Endothelial cell of umbilical vein (primary cell): ENCODE measurements around the gene CLPX.

Source experiments
- CTCF ChIP-seq, 2 donors: IDR thresholded peaks; 1 replicate in 1 of 2; 2 replicates in 1 of 2; pipeline ENCODE4 v1.5.1; 2011; ENCODE audit warnings: low read length in 2 of 2, mild to moderate bottlenecking in 2 of 2, moderate library complexity in 2 of 2, control low read depth in 1 of 2, inconsistent platforms in 1 of 2, low read depth in 1 of 2; ENCODE audit not compliant: insufficient read depth in 1 of 2; ENCODE audit errors: extremely low read depth in 1 of 2
- MYC ChIP-seq: IDR thresholded peaks from one replicate; pipeline ENCODE4 v1.6.1; 2011; ENCODE audit warnings: mild to moderate bottlenecking, low read depth, low read length
- POLR2A ChIP-seq: IDR thresholded peaks from 2 replicates; pipeline ENCODE4 v1.6.1; 2012; ENCODE audit warnings: low read depth, mild to moderate bottlenecking, control low read depth, low read length
- POLR2AphosphoS5 ChIP-seq: IDR thresholded peaks from 2 replicates; pipeline ENCODE4 v1.6.1; 2012; ENCODE audit warnings: low read depth, mild to moderate bottlenecking, control low read depth, low read length, moderate library complexity; ENCODE audit not compliant: insufficient read depth

GRCh38 chr15:65221697-65222096 lies 36.6 kb upstream of the CLPX start:
- TF ChIP-seq CTCF (IDR thresholded peaks at IDR 0.05; ENCODE audit: extremely low read depth in 1 of 2, insufficient read depth in 1 of 2, low read depth in 1 of 2, low read length in 2 of 2) = no peak
- TF ChIP-seq POLR2A = no peak
- no peak for TF ChIP-seq POLR2AphosphoS5
- TF ChIP-seq MYC = no peak
